ENCODE measurements around the gene EGLN3. TPM values are rescaled to one million over a fixed set of nuclear protein-coding genes. Genes with fewer than 3 reads are reported as not detected.

The EGLN3 gene
- total RNA-seq, 1 experiment from 2014 or later = 9.5 TPM

GRCh38 chr14:33894339-33894738 lies 56.5 kb downstream of the EGLN3 start:
- H3K27me3 Mint-ChIP-seq (ENCODE audit: insufficient read depth, unreplicated experiment) = no peaks in the 10 kb centered on the region
- BruUV-seq (replicated peaks) = no TSS peak

GRCh38 chr14:33891700-33892099 lies 59.2 kb downstream of the EGLN3 start:
- Histone ChIP-seq H3K4me1 (no peaks in the 10 kb centered on the region), H3K36me3 (ENCODE audit: control insufficient read depth, insufficient read depth, low read length) (no peaks in the 10 kb centered on the region), H3K27me3 (replicated peaks; ENCODE audit: control insufficient read depth, insufficient read depth, low read length) (no peaks in the 10 kb centered on the region), H3K4me3 (ENCODE audit: low read depth, low read length) (no peak overlapping the region), H3K9me3 (0 out of 2 replicates have a peak, but pooled peaks cover 7% of the 10 kb centered on the region)
- Mint-ChIP-seq H3K4me3 (ENCODE audit: unreplicated experiment) (no peak overlapping the region), H3K9me3 (ENCODE audit: unreplicated experiment) (peaks cover 44% of the 10 kb centered on the region), H3K36me3 (ENCODE audit: insufficient read depth, unreplicated experiment) (no peaks in the 10 kb centered on the region), H3K27me3 (ENCODE audit: insufficient read depth, unreplicated experiment) (no peaks in the 10 kb centered on the region), H3K27ac (ENCODE audit: unreplicated experiment) (no peak overlapping the region), H3K4me1 (ENCODE audit: low read depth, unreplicated experiment) (peaks cover 8% of the 10 kb centered on the region)
- ChIA-PET CTCF (no interaction called here), POLR2A (no interaction called here)
- no peak for DNase-seq
- TF ChIP-seq CTCF (IDR thresholded peaks at IDR 0.05; ENCODE audit: insufficient read depth in 1 of 2, low read depth in 1 of 2, low read length in 1 of 2, severe bottlenecking in 1 of 2, unreplicated experiment in 1 of 2) = no peak
- intact Hi-C loops (cut with micrococcal nuclease; ENCODE audit: unreplicated experiment) = no loop called here
- no TSS peak for BruUV-seq (replicated peaks)

More at GRCh38 chr14:33894339-33894738, 56.5 kb downstream of the EGLN3 start:
- peaks cover 34% of the 10 kb centered on the region for H3K9me3 Mint-ChIP-seq (ENCODE audit: unreplicated experiment)
- H3K27ac Mint-ChIP-seq (ENCODE audit: unreplicated experiment) = no peak overlapping the region
- H3K4me1 Mint-ChIP-seq (ENCODE audit: low read depth, unreplicated experiment) = peaks cover 8% of the 10 kb centered on the region
- Histone ChIP-seq H3K4me1 (no peaks in the 10 kb centered on the region), H3K27me3 (replicated peaks; ENCODE audit: control insufficient read depth, insufficient read depth, low read length) (no peaks in the 10 kb centered on the region), H3K4me3 (ENCODE audit: low read depth, low read length) (no peak overlapping the region), H3K9me3 (0 out of 2 replicates have a peak, but pooled peaks cover 7% of the 10 kb centered on the region), H3K36me3 (ENCODE audit: control insufficient read depth, insufficient read depth, low read length) (no peaks in the 10 kb centered on the region)
- no peak for TF ChIP-seq CTCF (IDR thresholded peaks at IDR 0.05; ENCODE audit: insufficient read depth in 1 of 2, low read depth in 1 of 2, low read length in 1 of 2, severe bottlenecking in 1 of 2, unreplicated experiment in 1 of 2)
- CTCF ChIA-PET = interaction anchor here (1.7 kb wide), 1 partner anchor 45 kb away, joined by 5 read pairs; no protein-coding TSS in a partner anchor
- no peak for DNase-seq
- intact Hi-C loops (cut with micrococcal nuclease; ENCODE audit: unreplicated experiment) = no loop called here
- no peak overlapping the region for H3K4me3 Mint-ChIP-seq (ENCODE audit: unreplicated experiment)
- H3K36me3 Mint-ChIP-seq (ENCODE audit: insufficient read depth, unreplicated experiment) = no peaks in the 10 kb centered on the region
- POLR2A ChIA-PET = no interaction called here

GRCh38 chr14:33884916-33885315 lies 66.0 kb downstream of the EGLN3 start:
- BruUV-seq (replicated peaks) = no TSS peak
- no peak overlapping the region for H3K4me3 Mint-ChIP-seq (ENCODE audit: unreplicated experiment)
- CTCF ChIA-PET = no interaction called here
- no peak overlapping the region for H3K27ac Mint-ChIP-seq (ENCODE audit: unreplicated experiment)
- Histone ChIP-seq H3K27me3 (replicated peaks; ENCODE audit: control insufficient read depth, insufficient read depth, low read length) (no peaks in the 10 kb centered on the region), H3K36me3 (ENCODE audit: control insufficient read depth, insufficient read depth, low read length) (no peaks in the 10 kb centered on the region), H3K9me3 (no peaks in the 10 kb centered on the region), H3K4me3 (ENCODE audit: low read depth, low read length) (no peak overlapping the region), H3K4me1 (no peaks in the 10 kb centered on the region)
- H3K36me3 Mint-ChIP-seq (ENCODE audit: insufficient read depth, unreplicated experiment) = no peaks in the 10 kb centered on the region
- H3K4me1 Mint-ChIP-seq (ENCODE audit: low read depth, unreplicated experiment) = no peaks in the 10 kb centered on the region
- no peaks in the 10 kb centered on the region for H3K27me3 Mint-ChIP-seq (ENCODE audit: insufficient read depth, unreplicated experiment)
- POLR2A ChIA-PET = no interaction called here
- no peak for TF ChIP-seq CTCF (IDR thresholded peaks at IDR 0.05; ENCODE audit: insufficient read depth in 1 of 2, low read depth in 1 of 2, low read length in 1 of 2, severe bottlenecking in 1 of 2, unreplicated experiment in 1 of 2)
- intact Hi-C loops (cut with micrococcal nuclease; ENCODE audit: unreplicated experiment) = no loop called here
- H3K9me3 Mint-ChIP-seq (ENCODE audit: unreplicated experiment) = peaks cover 15% of the 10 kb centered on the region
- no peak for DNase-seq

Data from Caco-2 (cell line).